GM18858 (cell line): ENCODE data around the gene LRRC14B.
"Not testable (repeated sequence)": the region's sequence is repeated elsewhere in the genome, so short reads cannot be mapped to it uniquely, and the experiment has no call there.

ENCODE experiments used
- ATAC-seq: cut with Tn5 transposase; IDR thresholded peaks from one replicate; pipeline ENCODE4 v1.9.1; 2021; ENCODE audit not compliant: unreplicated experiment

The LRRC14B gene

GRCh38 chr5:159448-160172 lies 31.7 kb upstream of the LRRC14B start:
- no peak for ATAC-seq

DNA sequence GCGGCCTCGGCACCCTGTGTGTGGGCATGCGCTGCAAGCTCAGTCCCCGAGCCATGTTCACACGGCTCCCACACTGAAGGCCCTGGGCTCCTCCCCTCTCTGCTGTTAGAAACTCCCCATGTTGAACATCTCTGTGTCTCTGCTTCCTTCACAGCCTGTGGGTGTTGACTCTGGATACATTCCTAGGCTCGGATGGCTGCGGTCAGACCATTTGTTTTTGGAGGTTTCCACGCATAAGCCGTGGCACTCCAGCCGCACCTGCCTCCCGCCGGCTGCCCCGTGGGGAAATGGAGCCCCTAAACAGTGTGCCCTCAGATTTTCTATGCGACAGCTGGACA lies 31.2 kb upstream of the LRRC14B start:
- ATAC-seq: no peak

DNA sequence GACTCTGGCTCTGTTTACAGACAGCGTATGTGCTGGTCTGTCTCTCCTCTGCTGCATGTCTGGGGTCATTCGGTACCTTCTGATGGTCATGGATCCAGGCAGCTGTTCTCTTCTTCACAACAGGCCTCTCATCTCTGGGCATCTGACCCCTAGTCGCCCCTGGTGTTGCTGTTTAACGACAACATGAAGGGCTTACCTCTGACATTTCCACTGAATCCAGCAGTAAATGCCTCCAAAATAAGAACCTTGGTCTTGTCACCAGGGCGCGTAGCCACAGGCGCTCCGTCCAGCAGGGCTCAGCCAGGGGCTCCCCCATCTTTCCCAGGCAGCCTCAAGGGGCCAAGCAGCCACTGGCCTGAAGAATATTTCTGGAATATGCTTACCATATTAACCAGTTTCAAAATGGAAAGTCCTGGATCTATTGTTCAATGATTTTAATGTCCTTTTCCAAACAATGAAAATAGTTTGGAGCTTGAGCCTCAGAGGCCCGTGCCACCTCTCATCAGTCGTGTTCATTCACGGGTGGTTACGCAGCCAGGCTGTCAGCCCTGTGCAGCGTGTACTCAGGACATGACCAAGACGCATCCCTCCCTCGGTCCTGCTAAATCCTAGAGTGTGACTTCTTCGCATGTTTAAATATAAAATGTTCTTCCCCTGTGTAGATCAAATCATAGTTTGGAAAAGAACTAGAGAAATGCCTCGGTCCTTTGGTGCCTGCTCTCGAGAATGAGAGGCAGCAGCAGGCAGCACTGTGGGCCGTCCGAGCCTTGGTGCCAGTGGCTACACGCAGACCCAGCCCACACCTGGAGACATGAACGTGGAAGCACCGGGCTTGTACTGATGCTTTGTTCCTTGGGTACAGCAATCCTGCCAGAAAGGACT lies 30.1 kb upstream of the LRRC14B start:
- ATAC-seq: no peak

DNA sequence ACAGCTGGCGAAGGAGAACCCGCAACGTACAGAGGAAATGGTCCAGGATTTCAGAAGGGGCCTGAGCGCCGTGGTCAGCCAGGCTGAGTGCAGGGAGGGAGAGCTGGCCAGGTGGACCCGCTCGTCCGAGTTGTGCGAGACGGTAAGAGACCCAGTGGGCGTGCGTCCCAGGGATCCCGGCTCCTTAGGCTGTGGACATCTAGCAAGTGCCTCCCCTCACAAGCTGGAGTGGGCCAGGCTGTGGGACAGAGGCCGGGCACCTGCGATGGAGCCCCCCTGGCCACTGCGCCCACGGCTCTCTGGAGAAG lies 29.5 kb upstream of the LRRC14B start:
- ATAC-seq: no peak

DNA sequence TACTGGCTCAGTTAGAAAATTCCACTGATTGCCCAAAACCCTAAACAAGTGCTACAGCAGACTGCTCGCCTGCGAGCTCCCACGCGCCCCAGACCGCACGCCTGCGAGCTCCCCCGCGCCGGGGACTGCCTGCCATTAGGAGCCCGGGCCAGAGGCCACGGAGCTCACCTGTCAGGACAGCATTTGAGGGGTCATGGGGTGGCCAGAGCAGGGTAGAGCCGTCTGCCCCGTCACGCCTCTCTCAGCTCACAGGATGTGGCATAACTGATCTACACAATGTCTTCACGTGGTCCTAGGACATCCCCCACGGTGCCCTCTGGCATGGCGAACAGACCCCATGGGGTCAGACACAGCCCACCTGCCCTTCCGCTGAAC lies 29.1 kb upstream of the LRRC14B start:
- ATAC-seq: no peak

DNA sequence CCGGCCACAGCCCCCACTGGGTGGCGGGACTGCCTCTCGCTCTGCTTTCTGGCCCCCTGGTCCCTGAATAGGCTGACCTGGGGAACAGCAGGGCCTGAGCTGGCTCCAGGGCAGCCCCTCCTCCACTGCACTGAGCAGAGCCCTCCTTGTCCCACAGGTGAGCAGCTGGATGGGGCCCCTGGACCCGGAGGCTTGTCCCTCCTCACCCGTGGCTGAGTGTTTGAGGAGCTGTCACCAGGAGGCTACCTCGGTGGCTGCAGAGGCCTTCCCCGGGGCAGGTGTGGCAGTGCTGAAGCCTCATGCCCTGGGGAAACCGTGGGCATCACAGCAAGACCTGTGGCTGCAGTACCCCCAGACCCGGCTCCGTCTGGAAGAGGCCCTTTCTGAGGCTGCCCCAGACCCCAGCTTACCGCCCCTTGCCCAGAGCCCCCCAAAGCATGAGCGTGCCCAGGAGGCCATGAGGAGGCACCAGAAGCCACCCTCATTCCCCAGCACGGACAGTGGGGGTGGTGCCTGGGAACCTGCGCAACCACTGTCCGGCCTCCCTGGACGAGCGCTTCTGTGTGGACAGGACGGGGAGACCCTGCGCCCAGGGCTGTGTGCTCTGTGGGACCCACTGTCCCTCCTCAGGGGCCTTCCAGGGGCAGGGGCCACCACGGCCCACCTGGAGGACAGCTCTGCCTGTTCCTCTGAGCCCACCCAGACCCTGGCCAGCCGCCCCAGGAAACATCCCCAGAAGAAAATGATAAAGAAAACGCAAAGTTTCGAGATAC lies 28.5 kb upstream of the LRRC14B start:
- no peak for ATAC-seq

GRCh38 chr5:163338-163620 lies 28.0 kb upstream of the LRRC14B start:
- no peak for ATAC-seq

GRCh38 chr5:163841-164240 lies 27.5 kb upstream of the LRRC14B start:
- no peak for ATAC-seq

DNA sequence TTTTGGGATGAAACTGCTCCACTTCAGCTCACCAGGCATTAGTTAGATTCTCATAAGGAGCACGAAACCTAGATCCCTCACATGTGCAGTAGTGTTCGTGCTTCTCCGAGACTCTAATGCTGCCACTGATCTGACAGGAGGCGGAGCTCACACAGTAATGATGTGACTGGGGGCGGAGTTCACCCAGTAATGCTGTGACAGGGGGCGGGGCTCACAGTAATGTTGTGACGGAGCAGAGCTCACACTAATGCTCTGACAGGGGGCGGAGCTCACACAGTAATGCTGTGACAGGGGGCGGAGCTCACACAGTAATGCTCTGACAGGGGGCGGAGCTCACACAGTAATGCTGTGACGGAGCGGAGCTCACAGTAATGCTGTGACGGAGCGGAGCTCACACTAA lies 27.1 kb upstream of the LRRC14B start:
- no peak for ATAC-seq

- ATAC-seq: not testable (repeated sequence)
These were observed 26.5 kb upstream of the LRRC14B start for GRCh38 chr5:164783-165182.

- ATAC-seq: no peak
These were observed 24.6 kb upstream of the LRRC14B start for GRCh38 chr5:166441-167372.

GRCh38 chr5:167511-167910 lies 23.8 kb upstream of the LRRC14B start:
- no peak for ATAC-seq

GRCh38 chr5:167982-168660 lies 23.2 kb upstream of the LRRC14B start:
- no peak for ATAC-seq

DNA sequence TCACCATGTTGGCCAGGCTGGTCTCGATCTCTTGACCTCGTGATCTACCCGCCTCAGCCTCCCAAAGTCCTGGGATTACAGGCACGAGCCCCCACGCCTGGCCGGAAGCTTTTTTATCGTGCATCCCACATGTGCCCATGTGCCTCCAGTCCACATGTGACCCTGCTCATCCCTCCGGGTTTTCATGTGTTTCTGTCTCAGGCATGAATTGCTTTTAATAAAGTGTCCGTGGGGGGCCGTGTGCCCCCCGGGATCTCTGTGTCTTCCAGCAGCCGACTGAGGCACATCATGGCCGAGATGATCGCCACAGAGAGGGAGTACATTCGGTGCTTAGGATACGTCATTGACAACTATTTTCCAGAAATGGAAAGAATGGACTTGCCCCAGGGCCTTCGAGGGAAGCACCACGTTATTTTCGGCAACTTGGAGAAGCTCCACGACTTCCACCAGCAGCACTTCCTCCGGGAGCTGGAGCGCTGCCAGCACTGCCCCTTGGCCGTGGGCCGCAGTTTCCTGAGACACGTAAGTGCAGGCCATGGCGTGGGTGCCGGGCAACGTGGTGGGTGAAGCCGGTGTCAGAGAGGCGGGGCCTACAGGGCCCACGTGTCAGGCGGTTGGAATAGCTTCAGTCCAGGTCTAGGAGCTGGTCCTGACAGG lies 22.1 kb upstream of the LRRC14B start:
- ATAC-seq: no peak

GRCh38 chr5:169728-170094 lies 21.6 kb upstream of the LRRC14B start:
- ATAC-seq: no peak

DNA sequence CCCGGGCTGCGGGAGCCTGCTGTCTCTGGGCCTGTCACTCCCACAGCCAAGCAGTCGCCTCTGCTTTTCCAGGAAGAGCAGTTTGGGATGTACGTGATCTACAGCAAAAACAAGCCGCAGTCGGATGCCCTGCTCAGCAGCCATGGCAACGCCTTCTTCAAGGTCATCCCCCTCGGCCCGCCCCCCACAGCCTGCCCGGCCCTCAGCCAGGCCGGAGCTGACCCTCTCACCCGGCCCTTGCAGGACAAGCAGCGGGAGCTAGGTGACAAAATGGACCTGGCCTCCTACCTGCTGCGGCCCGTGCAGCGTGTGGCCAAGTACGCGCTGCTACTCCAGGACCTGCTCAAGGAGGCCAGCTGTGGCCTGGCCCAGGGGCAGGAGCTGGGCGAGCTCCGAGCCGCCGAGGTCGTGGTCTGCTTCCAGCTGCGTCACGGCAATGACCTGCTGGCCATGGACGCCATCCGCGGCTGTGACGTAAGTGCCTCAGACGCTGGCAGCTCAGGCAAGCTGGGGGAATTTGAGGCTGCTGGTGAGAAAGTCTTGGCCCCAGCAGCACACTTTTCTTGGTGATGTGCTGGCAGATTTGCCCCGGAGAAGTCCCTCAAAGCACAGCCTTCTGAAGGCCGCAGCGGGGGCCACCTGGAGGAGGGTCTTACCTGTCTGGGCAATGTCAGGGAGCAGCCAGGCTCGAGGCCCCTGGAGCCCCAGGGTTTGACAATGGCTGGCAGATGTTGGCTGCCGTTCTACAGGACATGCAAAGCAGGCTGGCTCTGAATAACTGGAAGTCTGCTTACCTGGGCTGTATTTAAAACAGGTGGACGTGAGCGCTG lies 20.1 kb upstream of the LRRC14B start:
- no peak for ATAC-seq

GRCh38 chr5:171801-172331 lies 19.4 kb upstream of the LRRC14B start:
- ATAC-seq: no peak

- no peak for ATAC-seq
These were observed 18.9 kb upstream of the LRRC14B start for GRCh38 chr5:172421-172820.

- no peak for ATAC-seq
These were observed 18.4 kb upstream of the LRRC14B start for GRCh38 chr5:172841-173251.
